Panc1 (cell line): ENCODE results near the gene DYNLT1. TPM values are rescaled to one million over a fixed set of nuclear protein-coding genes. Genes with fewer than 3 reads are reported as not detected.

Experiments
- ATAC-seq: fragments of 200-7000 bp; cut with Tn5 transposase; 2 replicates; pipeline ENCODE4 v1.9.1; 2020; ENCODE audit warnings: mild to moderate bottlenecking, moderate library complexity
- BruUV-seq: library from RNA; stranded (reverse); fragments of 400-500 nt; replicated peaks from 2 replicates; lab custom pipeline; 2021; lab: Mats Ljungman, UMichigan
- CTCF ChIA-PET: fragments of 300-600 bp; sonication (Branson Sonifier 250); formaldehyde crosslinking; loops from one replicate; lab custom pipeline; 2022; ENCODE audit warnings: antibody characterized with exemption; lab: Charles Lee
- POLR2A ChIA-PET: fragments of 300-600 bp; sonication (Branson Sonifier 250); formaldehyde crosslinking; loops from one replicate; lab custom pipeline; 2022; ENCODE audit warnings: antibody characterized with exemption; lab: Charles Lee
- DNase-seq: peaks from one replicate; pipeline ENCODE4 v3.0.0-alpha.2; 2010; ENCODE audit warnings: low read depth, low spot score
- H3K27ac ChIP-seq: 2 replicates; pipeline ENCODE4 v1.5.1; 2011; ENCODE audit warnings: mild to moderate bottlenecking, low read length, inconsistent platforms
- H3K27me3 ChIP-seq: fragments of 200-500 bp; sonication (Bioruptor generic); 2 replicates; pipeline ENCODE4 v1.6.0; 2014; ENCODE audit warnings: low read length, inconsistent platforms; ENCODE audit not compliant: control insufficient read depth, insufficient read depth
- H3K36me3 ChIP-seq: fragments of 200-500 bp; sonication (Bioruptor generic); 2 replicates; pipeline ENCODE4 v1.5.1; 2014; ENCODE audit warnings: inconsistent platforms, mild to moderate bottlenecking, low read length, moderate library complexity; ENCODE audit not compliant: control insufficient read depth, insufficient read depth
- H3K4me1 ChIP-seq: 2 replicates; pipeline ENCODE4 v1.5.1; 2011; ENCODE audit warnings: inconsistent platforms, mild to moderate bottlenecking, low read length, moderate library complexity; ENCODE audit not compliant: control insufficient read depth, insufficient read depth
- H3K4me3 ChIP-seq, 2 experiments: 2 replicates each; pipeline ENCODE4 v1.5.1; 2011 to 2012; ENCODE audit warnings: low read depth in 2 of 2, low read length in 2 of 2, mild to moderate bottlenecking in 2 of 2, inconsistent platforms in 1 of 2, moderate library complexity in 1 of 2
- H3K9me3 ChIP-seq: fragments of 200-500 bp; sonication (Bioruptor generic); 2 replicates; pipeline ENCODE4 v1.5.1; 2014; ENCODE audit warnings: low read depth, mild to moderate bottlenecking, inconsistent platforms, low read length, moderate library complexity; ENCODE audit not compliant: control insufficient read depth, insufficient read depth
- POLR2AphosphoS5 ChIP-seq: IDR thresholded peaks from 2 replicates; pipeline ENCODE4 v1.6.1; 2012; ENCODE audit warnings: mild to moderate bottlenecking, low read depth, low read length, moderate library complexity
- SIN3A ChIP-seq: IDR thresholded peaks from 2 replicates; pipeline ENCODE4 v1.6.1; 2012; ENCODE audit warnings: low read depth, mild to moderate bottlenecking, low read length, moderate library complexity, borderline replicate concordance; ENCODE audit not compliant: insufficient read depth
- TCF7L2 ChIP-seq: IDR thresholded peaks from 2 replicates; pipeline ENCODE4 v1.6.1; 2011; ENCODE audit warnings: mild to moderate bottlenecking, low read depth, low read length, inconsistent platforms
- in situ Hi-C: cut with HindIII; loops from 2 replicates; pipeline ENCODE4 v1.10.0; 2016; ENCODE audit warnings: low sequenced_read_pairs, low pct_unique_long_range_greater_than_20kb
- intact Hi-C: fragments of 100-400 bp; cut with micrococcal nuclease; formaldehyde crosslinking; loops from one replicate; pipeline ENCODE4 v1.10.0; 2022; ENCODE audit not compliant: unreplicated experiment
- microRNA-seq: library from miRNA; unstranded; fragments of <30 nt; microRNA quantifications from one replicate; pipeline ENCODE4 v1.1.0, GENCODE V29; 2020; ENCODE audit not compliant: unreplicated experiment
- total RNA-seq: library from RNA; stranded (reverse); gene quantifications from one replicate; pipeline ENCODE4 v1.2.1, GENCODE V29; 2021; ENCODE audit not compliant: unreplicated experiment
- TF ChIP-seq, protein P1 (sequence below): fragments of 450-650 bp; IDR thresholded peaks from 2 replicates; pipeline ENCODE4 v1.5.1; 2017; ENCODE audit warnings: mild to moderate bottlenecking
- TF ChIP-seq, protein P2 (sequence below), 2 experiments: IDR thresholded peaks; 2 replicates each; pipeline ENCODE4 v1.6.1; 2011 to 2012; ENCODE audit warnings: low read depth in 2 of 2, control low read depth in 1 of 2, low read length in 1 of 2, mild to moderate bottlenecking in 1 of 2, moderate library complexity in 1 of 2; ENCODE audit not compliant: insufficient read depth in 1 of 2

Gene DYNLT1
- total RNA-seq, 1 experiment from 2014 or later = 137 TPM

DNA sequence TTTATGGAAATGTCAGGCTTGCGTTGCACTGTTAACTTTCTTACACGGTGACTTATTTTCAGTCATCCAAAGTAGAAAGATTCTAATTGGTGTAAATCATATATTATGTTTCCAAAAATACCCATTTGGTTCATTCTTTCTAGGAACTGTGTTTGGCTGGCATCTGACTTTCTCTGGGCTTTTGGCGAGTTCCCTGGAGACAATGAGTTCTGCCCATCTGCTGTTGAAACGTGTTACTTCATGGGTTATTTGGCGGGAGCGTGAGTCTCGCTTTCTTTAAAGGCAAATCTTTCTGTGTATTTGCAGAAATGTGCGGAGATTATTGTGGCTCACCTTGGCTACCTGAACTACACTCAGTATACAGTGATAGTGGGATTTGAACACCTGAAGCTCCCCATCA is 55.2 kb downstream of the DYNLT1 start:
- no peak for ATAC-seq
- Histone ChIP-seq H3K4me1 (no peaks in the 10 kb centered on the region), H3K27me3 (no peaks in the 10 kb centered on the region), H3K4me3 (no peak overlapping the region), H3K27ac (no peak overlapping the region), H3K36me3 (peaks cover 24% of the 10 kb centered on the region), H3K9me3 (no peaks in the 10 kb centered on the region)
- in situ Hi-C loops (no loop called here), intact Hi-C loops (no loop called here)
- ChIA-PET POLR2A (interaction anchor here (0.6 kb wide), 1 partner anchor 16 kb away, joined by 8 read pairs; no protein-coding TSS in a partner anchor), CTCF (no interaction called here)
- no peak for DNase-seq
- no TSS peak for BruUV-seq
- TF ChIP-seq, protein P1, sequence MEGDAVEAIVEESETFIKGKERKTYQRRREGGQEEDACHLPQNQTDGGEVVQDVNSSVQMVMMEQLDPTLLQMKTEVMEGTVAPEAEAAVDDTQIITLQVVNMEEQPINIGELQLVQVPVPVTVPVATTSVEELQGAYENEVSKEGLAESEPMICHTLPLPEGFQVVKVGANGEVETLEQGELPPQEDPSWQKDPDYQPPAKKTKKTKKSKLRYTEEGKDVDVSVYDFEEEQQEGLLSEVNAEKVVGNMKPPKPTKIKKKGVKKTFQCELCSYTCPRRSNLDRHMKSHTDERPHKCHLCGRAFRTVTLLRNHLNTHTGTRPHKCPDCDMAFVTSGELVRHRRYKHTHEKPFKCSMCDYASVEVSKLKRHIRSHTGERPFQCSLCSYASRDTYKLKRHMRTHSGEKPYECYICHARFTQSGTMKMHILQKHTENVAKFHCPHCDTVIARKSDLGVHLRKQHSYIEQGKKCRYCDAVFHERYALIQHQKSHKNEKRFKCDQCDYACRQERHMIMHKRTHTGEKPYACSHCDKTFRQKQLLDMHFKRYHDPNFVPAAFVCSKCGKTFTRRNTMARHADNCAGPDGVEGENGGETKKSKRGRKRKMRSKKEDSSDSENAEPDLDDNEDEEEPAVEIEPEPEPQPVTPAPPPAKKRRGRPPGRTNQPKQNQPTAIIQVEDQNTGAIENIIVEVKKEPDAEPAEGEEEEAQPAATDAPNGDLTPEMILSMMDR = no peak
- TF ChIP-seq SIN3A (no peak), TCF7L2 (no peak), POLR2AphosphoS5 (no peak)
- TF ChIP-seq, protein P2, sequence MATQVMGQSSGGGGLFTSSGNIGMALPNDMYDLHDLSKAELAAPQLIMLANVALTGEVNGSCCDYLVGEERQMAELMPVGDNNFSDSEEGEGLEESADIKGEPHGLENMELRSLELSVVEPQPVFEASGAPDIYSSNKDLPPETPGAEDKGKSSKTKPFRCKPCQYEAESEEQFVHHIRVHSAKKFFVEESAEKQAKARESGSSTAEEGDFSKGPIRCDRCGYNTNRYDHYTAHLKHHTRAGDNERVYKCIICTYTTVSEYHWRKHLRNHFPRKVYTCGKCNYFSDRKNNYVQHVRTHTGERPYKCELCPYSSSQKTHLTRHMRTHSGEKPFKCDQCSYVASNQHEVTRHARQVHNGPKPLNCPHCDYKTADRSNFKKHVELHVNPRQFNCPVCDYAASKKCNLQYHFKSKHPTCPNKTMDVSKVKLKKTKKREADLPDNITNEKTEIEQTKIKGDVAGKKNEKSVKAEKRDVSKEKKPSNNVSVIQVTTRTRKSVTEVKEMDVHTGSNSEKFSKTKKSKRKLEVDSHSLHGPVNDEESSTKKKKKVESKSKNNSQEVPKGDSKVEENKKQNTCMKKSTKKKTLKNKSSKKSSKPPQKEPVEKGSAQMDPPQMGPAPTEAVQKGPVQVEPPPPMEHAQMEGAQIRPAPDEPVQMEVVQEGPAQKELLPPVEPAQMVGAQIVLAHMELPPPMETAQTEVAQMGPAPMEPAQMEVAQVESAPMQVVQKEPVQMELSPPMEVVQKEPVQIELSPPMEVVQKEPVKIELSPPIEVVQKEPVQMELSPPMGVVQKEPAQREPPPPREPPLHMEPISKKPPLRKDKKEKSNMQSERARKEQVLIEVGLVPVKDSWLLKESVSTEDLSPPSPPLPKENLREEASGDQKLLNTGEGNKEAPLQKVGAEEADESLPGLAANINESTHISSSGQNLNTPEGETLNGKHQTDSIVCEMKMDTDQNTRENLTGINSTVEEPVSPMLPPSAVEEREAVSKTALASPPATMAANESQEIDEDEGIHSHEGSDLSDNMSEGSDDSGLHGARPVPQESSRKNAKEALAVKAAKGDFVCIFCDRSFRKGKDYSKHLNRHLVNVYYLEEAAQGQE (IDR thresholded peaks at IDR 0.05; ENCODE audit: insufficient read depth in 1 of 2, low read depth in 2 of 2, low read length in 1 of 2) = no peak

DNA sequence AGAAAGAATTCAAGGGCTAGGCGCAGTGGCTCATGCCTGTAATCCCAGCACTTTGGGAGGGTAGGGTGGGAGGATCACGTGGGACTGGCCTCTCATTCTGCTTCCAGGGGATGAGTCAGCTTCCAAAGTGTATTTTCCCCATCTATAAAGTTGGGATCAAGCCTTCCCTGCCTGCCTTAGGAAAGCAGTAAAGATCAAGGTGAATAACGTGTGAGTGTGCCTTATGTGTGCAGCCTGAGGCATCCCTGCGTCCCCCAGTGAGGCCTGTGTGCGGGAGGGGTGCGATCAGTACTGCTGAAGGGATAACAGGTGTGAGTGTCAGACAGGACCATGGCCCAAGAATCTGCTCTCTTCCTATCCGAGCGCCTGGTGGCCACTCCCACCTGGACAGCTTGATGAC is 57.9 kb downstream of the DYNLT1 start:
- Histone ChIP-seq H3K27ac (no peak overlapping the region), H3K36me3 (peaks cover 26% of the 10 kb centered on the region), H3K4me3 (no peak overlapping the region), H3K4me1 (no peaks in the 10 kb centered on the region), H3K9me3 (no peaks in the 10 kb centered on the region), H3K27me3 (no peaks in the 10 kb centered on the region)
- CTCF ChIA-PET = no interaction called here
- intact Hi-C loops = no loop called here
- POLR2A ChIA-PET = no interaction called here
- ATAC-seq (peak; percentile 38; the same call in 1 of the 2 replicates), DNase-seq (no peak)
- TF ChIP-seq, protein P1 = no peak
- TF ChIP-seq SIN3A (no peak), POLR2AphosphoS5 (no peak)
- TF ChIP-seq, protein P2 (IDR thresholded peaks at IDR 0.05; ENCODE audit: insufficient read depth in 1 of 2, low read depth in 2 of 2, low read length in 1 of 2) = no peak
- BruUV-seq = no TSS peak
- in situ Hi-C loops = no loop called here

Small RNA genes lying within 50 kb of the gene (microRNA-seq; reads per million reads assigned to microRNA genes)
- gene MIR7161 = not detected

Other genes starting within 250 kb of the DYNLT1 start
- 38.0 TPM for gene TMEM181, start 84.7 kb downstream of the DYNLT1 start, total RNA-seq
- 1.4 TPM for gene SYTL3, start 5.3 kb upstream of the DYNLT1 start, total RNA-seq
- gene EZR, start 174.6 kb upstream of the DYNLT1 start, total RNA-seq = 263 TPM